IMR-90 (cell line): ENCODE data around the gene UQCC5. TPM values are rescaled to one million over a fixed set of nuclear protein-coding genes. Genes with fewer than 3 reads are reported as not detected.

ENCODE experiments used
- ATAC-seq: fragments of 200-7000 bp; cut with Tn5 transposase; 2 replicates; pipeline ENCODE4 v1.9.1; 2020; ENCODE audit warnings: low read depth, mild to moderate bottlenecking, moderate library complexity
- BruUV-seq: library from RNA; stranded (reverse); fragments of 400-500 nt; replicated peaks from 2 replicates; lab custom pipeline; 2021; lab: Mats Ljungman, UMichigan
- CTCF ChIA-PET: fragments of 300-600 bp; formaldehyde crosslinking; extraction: SDS; loops from one replicate; lab custom pipeline; 2021; ENCODE audit warnings: antibody characterized with exemption; lab: Yijun Ruan, JAX
- POLR2A ChIA-PET: fragments of 300-600 bp; sonication (Branson Sonifier 250); formaldehyde crosslinking; loops from one replicate; lab custom pipeline; 2022; ENCODE audit warnings: antibody characterized with exemption; ENCODE audit not compliant: unreplicated experiment; lab: Charles Lee
- DNase-seq: peaks from one replicate; pipeline ENCODE4 v3.0.0; 2013
- H2AFZ ChIP-seq: replicated peaks from 2 replicates; pipeline ENCODE3; 2013; ENCODE audit warnings: low read length, mild to moderate bottlenecking; ENCODE audit not compliant: poor library complexity
- H2AK5ac ChIP-seq: 2 replicates; pipeline ENCODE4 v1.6.1; 2013; ENCODE audit warnings: low read depth, low read length, inconsistent platforms
- H2AK9ac ChIP-seq: replicated peaks from 2 replicates; pipeline ENCODE3; 2013; ENCODE audit warnings: mild to moderate bottlenecking, low read depth, low read length, moderate library complexity; ENCODE audit not compliant: poor library complexity
- H2BK120ac ChIP-seq: 2 replicates; pipeline ENCODE4 v1.6.1; 2013; ENCODE audit warnings: low read depth, low read length, inconsistent platforms
- H2BK15ac ChIP-seq: 3 replicates; pipeline ENCODE4 v1.6.1; 2013; ENCODE audit warnings: low read depth, low read length, inconsistent platforms
- H2BK20ac ChIP-seq: 2 replicates; pipeline ENCODE4 v1.6.1; 2013; ENCODE audit warnings: low read depth, mild to moderate bottlenecking, inconsistent platforms, low read length, moderate library complexity
- H2BK5ac ChIP-seq: 2 replicates; pipeline ENCODE4 v1.6.1; 2013; ENCODE audit warnings: mild to moderate bottlenecking, low read depth, low read length, inconsistent platforms; ENCODE audit not compliant: poor library complexity, severe bottlenecking
- H3K14ac ChIP-seq: replicated peaks from 2 replicates; pipeline ENCODE4 v1.6.1; 2013; ENCODE audit warnings: low read depth, low read length, inconsistent platforms
- H3K18ac ChIP-seq: 2 replicates; pipeline ENCODE4 v1.6.1; 2013; ENCODE audit warnings: low read depth, low read length, control low read depth
- H3K23ac ChIP-seq: 2 replicates; pipeline ENCODE4 v1.6.1; 2013; ENCODE audit warnings: low read depth, low read length, inconsistent platforms
- H3K27ac ChIP-seq: 2 replicates; pipeline ENCODE4 v1.5.1; 2013; ENCODE audit warnings: mild to moderate bottlenecking, control low read depth, low read length; ENCODE audit not compliant: insufficient read depth
- H3K27me3 ChIP-seq: 2 replicates; pipeline ENCODE4 v1.6.1; 2013; ENCODE audit warnings: low read length; ENCODE audit not compliant: control insufficient read depth, insufficient read depth
- H3K36me3 ChIP-seq: 2 replicates; pipeline ENCODE4 v1.6.1; 2013; ENCODE audit warnings: low read length, mixed read lengths; ENCODE audit not compliant: control insufficient read depth, insufficient read depth
- H3K4ac ChIP-seq: 2 replicates; pipeline ENCODE4 v1.6.1; 2013; ENCODE audit warnings: low read depth, low read length, inconsistent platforms
- H3K4me1 ChIP-seq: 2 replicates; pipeline ENCODE4 v1.6.1; 2013; ENCODE audit warnings: low read length, mixed read lengths; ENCODE audit not compliant: control insufficient read depth, insufficient read depth
- H3K4me2 ChIP-seq: 2 replicates; pipeline ENCODE4 v1.6.1; 2013; ENCODE audit warnings: low read depth, mild to moderate bottlenecking, control low read depth, low read length, moderate library complexity
- H3K4me3 ChIP-seq: 2 replicates; pipeline ENCODE4 v1.5.1; 2013; ENCODE audit warnings: low read depth, mild to moderate bottlenecking, control low read depth, low read length, moderate library complexity; ENCODE audit not compliant: insufficient read depth
- H3K56ac ChIP-seq: 2 replicates; pipeline ENCODE4 v1.6.1; 2013; ENCODE audit warnings: low read length, inconsistent platforms; ENCODE audit not compliant: insufficient read depth; ENCODE audit errors: extremely low read depth
- H3K79me1 ChIP-seq, 2 experiments: 2 replicates each; pipeline ENCODE4 v1.6.1; 2013; ENCODE audit warnings: low read length in 2 of 2, inconsistent platforms in 1 of 2, low read depth in 1 of 2
- H3K9ac ChIP-seq: 2 replicates; pipeline ENCODE4 v1.6.1; 2013; ENCODE audit warnings: low read depth, low read length, control low read depth
- H3K9me1 ChIP-seq: 2 replicates; pipeline ENCODE4 v1.6.1; 2013; ENCODE audit warnings: low read length, inconsistent platforms; ENCODE audit not compliant: insufficient read depth
- H3K9me3 ChIP-seq: 2 replicates; pipeline ENCODE4 v1.6.1; 2013; ENCODE audit warnings: low read length; ENCODE audit not compliant: control insufficient read depth, insufficient read depth
- H4K20me1 ChIP-seq: 2 replicates; pipeline ENCODE4 v1.6.1; 2013; ENCODE audit warnings: low read length, inconsistent platforms; ENCODE audit not compliant: insufficient read depth
- H4K5ac ChIP-seq: 2 replicates; pipeline ENCODE4 v1.6.1; 2013; ENCODE audit warnings: mild to moderate bottlenecking, low read depth, low read length, control low read depth
- H4K8ac ChIP-seq, 2 experiments: 2 replicates each; pipeline ENCODE4 v1.6.1; 2013; ENCODE audit warnings: low read depth in 2 of 2, low read length in 2 of 2, control low read depth in 1 of 2, inconsistent platforms in 1 of 2
- H4K91ac ChIP-seq: 2 replicates; pipeline ENCODE4 v1.6.1; 2013; ENCODE audit warnings: low read depth, low read length, inconsistent platforms; ENCODE audit not compliant: insufficient read depth
- BHLHE40 ChIP-seq: fragments of 150-350 bp; IDR thresholded peaks from 2 replicates; pipeline ENCODE4 v1.6.1; 2016; ENCODE audit warnings: mild to moderate bottlenecking, low read depth, low read length
- CEBPB ChIP-seq: IDR thresholded peaks from 2 replicates; pipeline ENCODE4 v1.6.1; 2012; ENCODE audit warnings: low read depth, low read length, improper control_type of control experiment
- CHD1 ChIP-seq: IDR thresholded peaks from 2 replicates; pipeline ENCODE4 v1.6.1; 2012; ENCODE audit warnings: low read depth, low read length, improper control_type of control experiment
- CTCF ChIP-seq: conservative IDR thresholded peaks from 2 replicates; pipeline ENCODE4 v1.5.1; 2012; ENCODE audit warnings: mild to moderate bottlenecking, low read depth, low read length, improper control_type of control experiment
- ELK1 ChIP-seq: fragments of 150-350 bp; IDR thresholded peaks from 2 replicates; pipeline ENCODE4 v1.6.1; 2016; ENCODE audit warnings: low read depth, mild to moderate bottlenecking, low read length, moderate library complexity, borderline replicate concordance
- FOS ChIP-seq: fragments of 150-350 bp; IDR thresholded peaks from 2 replicates; pipeline ENCODE4 v1.6.1; 2016; ENCODE audit warnings: low read depth, low read length
- MAFK ChIP-seq: IDR thresholded peaks from 2 replicates; pipeline ENCODE4 v1.6.1; 2012; ENCODE audit warnings: low read depth, low read length, improper control_type of control experiment
- MAZ ChIP-seq: IDR thresholded peaks from 2 replicates; pipeline ENCODE4 v1.6.1; 2012; ENCODE audit warnings: low read depth, mild to moderate bottlenecking, low read length, improper control_type of control experiment, moderate library complexity, borderline replicate concordance
- MXI1 ChIP-seq: IDR thresholded peaks from 2 replicates; pipeline ENCODE4 v1.6.1; 2012; ENCODE audit warnings: low read depth, mild to moderate bottlenecking, low read length, moderate library complexity, borderline replicate concordance
- NFE2L2 ChIP-seq: fragments of 150-350 bp; IDR thresholded peaks from 2 replicates; pipeline ENCODE4 v1.6.1; 2016; ENCODE audit warnings: low read depth, mild to moderate bottlenecking, low read length
- POLR2A ChIP-seq: IDR thresholded peaks from 2 replicates; pipeline ENCODE4 v1.6.1; 2012; ENCODE audit warnings: mild to moderate bottlenecking, low read depth, low read length
- RAD21 ChIP-seq: IDR thresholded peaks from 2 replicates; pipeline ENCODE4 v1.6.1; 2012; ENCODE audit warnings: low read length, improper control_type of control experiment
- RCOR1 ChIP-seq: IDR thresholded peaks from 2 replicates; pipeline ENCODE4 v1.6.1; 2012; ENCODE audit warnings: mild to moderate bottlenecking, low read length, improper control_type of control experiment; ENCODE audit not compliant: insufficient replicate concordance
- RFX5 ChIP-seq: IDR thresholded peaks from 2 replicates; pipeline ENCODE4 v1.8.0; 2012; ENCODE audit warnings: low read depth, mild to moderate bottlenecking, low read length, moderate library complexity
- SMC3 ChIP-seq: fragments of 150-350 bp; IDR thresholded peaks from 2 replicates; pipeline ENCODE4 v1.6.1; 2016; ENCODE audit warnings: low read depth, mild to moderate bottlenecking, antibody characterized with exemption, low read length, moderate library complexity
- WGBS, 2 experiments: methylation state at CpG; one replicate each; pipeline versions ENCODE4 v1.1.5 to v1.1.7; 2013; ENCODE audit warnings: missing lambda C conversion rate in 2 of 2; ENCODE audit not compliant: insufficient read length in 1 of 2; ENCODE audit errors: extremely low coverage in 2 of 2; 5-methylcytosine and 5-hydroxymethylcytosine counted together
- dilution Hi-C: fragments of 300-500 bp; cut with HindIII; formaldehyde crosslinking; loops from one replicate; pipeline ENCODE4 v1.14.3; 2018; ENCODE audit warnings: low sequenced_read_pairs; ENCODE audit not compliant: unreplicated experiment
- in situ Hi-C: fragments of 300-500 bp; cut with MboI; formaldehyde crosslinking; loops from 3 replicates; pipeline ENCODE4 v1.14.3; 2019; ENCODE audit warnings: low sequenced_read_pairs, inconsistent platforms, mixed read lengths
- intact Hi-C: fragments of 100-400 bp; cut with micrococcal nuclease; formaldehyde crosslinking; loops from 2 replicates; pipeline ENCODE4 v1.10.0; 2022
- polyA plus RNA-seq, 3 experiments: library from polyadenylated mRNA; depleted of rRNA; stranded (reverse); fragments of >200 nt; gene quantifications; 2 replicates each; pipeline ENCODE4 v1.2.3, GENCODE V29; 2012; ENCODE audit warnings: low replicate concordance in 1 of 3
- total RNA-seq: library from RNA; depleted of rRNA; stranded (reverse); fragments of >200 nt; gene quantifications from 2 replicates; pipeline ENCODE4 v1.2.3, GENCODE V29; 2012

The UQCC5 gene
- total and polyA plus RNA-seq, 2 of the 4 experiments (the other 2 are of a cell fraction) = 1.1 to 16.9 TPM

- H3K27me3 ChIP-seq = no peaks in the 10 kb centered on the region
- no TSS peak for BruUV-seq
- no peak overlapping the region for H3K23ac ChIP-seq
- no peak overlapping the region for H2AK9ac ChIP-seq
- H2BK5ac ChIP-seq = no peak overlapping the region
- H4K91ac ChIP-seq = no peak overlapping the region
- peaks cover 13% of the 10 kb centered on the region; the same call in 1 of the 2 replicates for H4K20me1 ChIP-seq
- POLR2A ChIA-PET = no interaction called here
- intact Hi-C loops (no loop called here), in situ Hi-C loops (no loop called here), dilution Hi-C loops (no loop called here)
- no peak overlapping the region for H3K4me3 ChIP-seq
- H2AK5ac ChIP-seq = no peak overlapping the region
- no peak overlapping the region for H3K56ac ChIP-seq
- H3K27ac ChIP-seq = no peak overlapping the region
- no peak overlapping the region for H3K4me2 ChIP-seq
- H3K4me1 ChIP-seq = no peaks in the 10 kb centered on the region
- no peaks in the 10 kb centered on the region for H3K9me3 ChIP-seq
- no peak overlapping the region for H4K8ac ChIP-seq
- no peak overlapping the region for H4K5ac ChIP-seq
- H3K14ac ChIP-seq = no peak overlapping the region
- no peak for DNase-seq
- H2BK15ac ChIP-seq = no peak overlapping the region
- H2BK120ac ChIP-seq = no peak overlapping the region
- H3K4ac ChIP-seq = no peak overlapping the region
- CTCF ChIA-PET = interaction anchor here (0.6 kb wide), 1 partner anchor 406 kb away, joined by 3 read pairs; no protein-coding TSS in a partner anchor
- H3K79me1 ChIP-seq = peaks cover 0 to 21% of the 10 kb centered on the region in 2 experiments; a peak in 2 of 4 replicates
- no peak overlapping the region for H3K9ac ChIP-seq
- no peak for ATAC-seq
- H3K18ac ChIP-seq = no peak overlapping the region
- no peak overlapping the region for H2BK20ac ChIP-seq
- 0 out of 2 replicates have a peak, but pooled peaks cover 4% of the 10 kb centered on the region for H3K9me1 ChIP-seq
- no peak overlapping the region for H2AFZ ChIP-seq
- H3K36me3 ChIP-seq = peaks cover 78% of the 10 kb centered on the region
- WGBS, 2 experiments = 92% methylated on average over 14 of the region's 22 CpGs; no CpG with 5 or more reads in 1 of the 2 experiments
- TF ChIP-seq CEBPB (no peak), MAZ (no peak), ELK1 (no peak), POLR2A (no peak), MXI1 (no peak), RFX5 (no peak), SMC3 (no peak), FOS (no peak), MAFK (no peak), NFE2L2 (no peak), CTCF (no peak), BHLHE40 (no peak), RAD21 (no peak), RCOR1 (no peak), CHD1 (no peak)
These were observed 46.1 kb upstream of the UQCC5 start for GRCh38 chr3:52490035-52490938.
